Measurements from ENCODE around the gene HPS1. TPM values are rescaled to one million over a fixed set of nuclear protein-coding genes. Genes with fewer than 3 reads are reported as not detected.

HPS1 gene
- total and polyA plus RNA-seq, 8 donors, result 24.6 to 38.7 (median 29.4) TPM

DNA sequence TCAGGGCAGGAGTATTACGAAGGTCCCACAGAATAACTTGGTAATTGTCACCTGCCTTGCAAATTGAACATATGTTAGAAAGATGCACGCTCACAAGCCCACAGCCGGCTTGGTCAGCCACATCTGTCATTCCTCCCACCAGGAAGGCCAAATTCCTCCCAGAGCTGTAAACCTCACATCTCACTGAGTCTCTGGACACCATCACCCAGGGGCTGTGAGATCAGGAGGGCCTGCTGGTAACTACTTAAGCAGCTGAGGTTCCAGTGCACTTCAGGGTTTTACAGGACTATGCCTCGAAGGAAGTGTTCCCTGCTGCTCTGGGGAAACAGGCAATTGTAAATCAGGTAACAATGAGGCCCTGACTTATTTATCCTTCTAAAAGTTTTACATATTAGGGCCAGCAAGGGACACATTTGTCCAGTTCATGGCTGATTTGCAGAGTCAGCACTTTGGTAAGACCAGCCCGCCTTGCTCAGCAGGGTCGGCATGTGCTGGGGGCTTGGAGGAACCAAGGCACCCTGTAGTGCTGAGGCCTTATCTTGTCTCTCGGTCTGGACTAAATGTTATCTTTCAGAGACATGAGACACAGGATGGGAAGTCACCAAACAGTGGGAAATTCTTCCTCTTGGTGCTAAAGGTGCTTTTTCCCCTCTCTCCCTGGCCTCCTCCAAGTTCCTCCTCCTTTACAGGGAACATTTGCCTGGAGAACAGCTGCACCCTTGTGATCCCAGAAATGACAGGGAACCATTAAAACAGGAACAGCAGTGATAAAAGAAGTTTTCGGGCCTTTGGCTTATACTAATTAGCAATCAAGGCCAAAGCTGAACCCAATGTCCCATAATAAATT is 66.0 kb downstream of the HPS1 start:
- no peaks in the 10 kb centered on the region for H3K4me1 ChIP-seq

DNA sequence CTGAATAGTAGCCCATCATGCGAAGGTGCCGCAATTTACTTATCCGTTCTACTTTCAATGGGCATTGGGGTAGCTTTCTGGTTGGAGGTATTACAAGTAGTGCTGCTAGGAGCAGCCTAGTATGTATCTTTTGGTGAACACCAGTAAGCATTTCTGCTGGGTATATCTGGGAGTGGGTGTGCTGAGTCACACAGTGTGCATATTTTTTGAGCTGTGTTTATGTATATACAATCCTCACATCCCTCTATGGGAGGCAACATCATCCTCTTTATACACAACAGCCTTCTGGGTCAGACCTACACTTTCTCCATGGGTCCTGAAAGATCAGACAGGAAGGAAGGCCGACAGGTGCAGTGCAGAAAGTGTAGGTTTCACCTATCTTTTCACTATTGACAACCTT is 68.0 kb downstream of the HPS1 start:
- no peak for DNase-seq
- FAIRE-seq, result no peak
- Histone ChIP-seq H3K4me1 (no peaks in the 10 kb centered on the region), H3K9me3 (no peaks in the 10 kb centered on the region), H3K36me3 (no peaks in the 10 kb centered on the region), H3K27ac (no peak overlapping the region), H3K27me3 (no peaks in the 10 kb centered on the region), H3K4me3 (no peak overlapping the region)
- TF ChIP-seq, protein P1, sequence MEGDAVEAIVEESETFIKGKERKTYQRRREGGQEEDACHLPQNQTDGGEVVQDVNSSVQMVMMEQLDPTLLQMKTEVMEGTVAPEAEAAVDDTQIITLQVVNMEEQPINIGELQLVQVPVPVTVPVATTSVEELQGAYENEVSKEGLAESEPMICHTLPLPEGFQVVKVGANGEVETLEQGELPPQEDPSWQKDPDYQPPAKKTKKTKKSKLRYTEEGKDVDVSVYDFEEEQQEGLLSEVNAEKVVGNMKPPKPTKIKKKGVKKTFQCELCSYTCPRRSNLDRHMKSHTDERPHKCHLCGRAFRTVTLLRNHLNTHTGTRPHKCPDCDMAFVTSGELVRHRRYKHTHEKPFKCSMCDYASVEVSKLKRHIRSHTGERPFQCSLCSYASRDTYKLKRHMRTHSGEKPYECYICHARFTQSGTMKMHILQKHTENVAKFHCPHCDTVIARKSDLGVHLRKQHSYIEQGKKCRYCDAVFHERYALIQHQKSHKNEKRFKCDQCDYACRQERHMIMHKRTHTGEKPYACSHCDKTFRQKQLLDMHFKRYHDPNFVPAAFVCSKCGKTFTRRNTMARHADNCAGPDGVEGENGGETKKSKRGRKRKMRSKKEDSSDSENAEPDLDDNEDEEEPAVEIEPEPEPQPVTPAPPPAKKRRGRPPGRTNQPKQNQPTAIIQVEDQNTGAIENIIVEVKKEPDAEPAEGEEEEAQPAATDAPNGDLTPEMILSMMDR (IDR thresholded peaks at IDR 0.05), result no peak
- no peak for ATAC-seq
- intact Hi-C loops (cut with DNase I), result no loop called here
- 95% methylated on average over 4 of the region's 4 CpGs for WGBS, 2 donors

More for the DNA sequence above, 66.0 kb downstream of the HPS1 start:
- DNase-seq (no peak), FAIRE-seq (no peak), ATAC-seq (no peak)
- H3K9me3 ChIP-seq, result no peaks in the 10 kb centered on the region
- H3K4me3 ChIP-seq, result no peak overlapping the region
- intact Hi-C loops (cut with DNase I), result no loop called here
- H3K36me3 ChIP-seq, result no peaks in the 10 kb centered on the region
- no peak overlapping the region for H3K27ac ChIP-seq
- 75 to 83% methylated on average over 8 of the region's 8 CpGs for WGBS, 2 donors
- TF ChIP-seq, protein P1 (IDR thresholded peaks at IDR 0.05), result no peak
- no peaks in the 10 kb centered on the region for H3K27me3 ChIP-seq

DNA sequence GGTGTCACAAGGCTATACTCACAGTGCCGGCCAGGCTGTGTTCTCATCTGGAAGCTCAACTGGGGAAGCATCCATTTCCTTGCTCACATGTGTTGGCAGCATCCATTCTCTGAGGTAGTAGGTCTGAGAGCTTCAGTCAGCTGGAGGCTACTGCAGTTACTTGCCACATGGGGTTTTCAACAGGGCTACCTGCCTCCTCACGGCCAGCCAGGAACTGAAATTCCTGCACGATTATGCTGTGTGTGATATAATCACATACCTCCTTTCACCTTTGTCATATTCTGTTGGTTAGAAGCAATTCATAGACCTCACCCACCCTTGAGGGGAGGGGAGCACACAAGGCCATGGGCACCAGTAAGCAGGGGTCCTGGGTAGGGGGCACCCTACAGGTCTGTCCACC is 69.2 kb downstream of the HPS1 start:
- H3K4me3 ChIP-seq, result no peak overlapping the region
- 86 to 97% methylated on average over 3 of the region's 3 CpGs for WGBS, 2 donors
- no peaks in the 10 kb centered on the region for H3K4me1 ChIP-seq
- no peaks in the 10 kb centered on the region for H3K9me3 ChIP-seq
- no peak for FAIRE-seq
- TF ChIP-seq, protein P1 (IDR thresholded peaks at IDR 0.05), result no peak
- H3K27me3 ChIP-seq, result no peaks in the 10 kb centered on the region
- DNase-seq, result no peak
- intact Hi-C loops (cut with DNase I), result no loop called here
- no peaks in the 10 kb centered on the region for H3K36me3 ChIP-seq
- no peak for ATAC-seq
- H3K27ac ChIP-seq, result no peak overlapping the region

DNA sequence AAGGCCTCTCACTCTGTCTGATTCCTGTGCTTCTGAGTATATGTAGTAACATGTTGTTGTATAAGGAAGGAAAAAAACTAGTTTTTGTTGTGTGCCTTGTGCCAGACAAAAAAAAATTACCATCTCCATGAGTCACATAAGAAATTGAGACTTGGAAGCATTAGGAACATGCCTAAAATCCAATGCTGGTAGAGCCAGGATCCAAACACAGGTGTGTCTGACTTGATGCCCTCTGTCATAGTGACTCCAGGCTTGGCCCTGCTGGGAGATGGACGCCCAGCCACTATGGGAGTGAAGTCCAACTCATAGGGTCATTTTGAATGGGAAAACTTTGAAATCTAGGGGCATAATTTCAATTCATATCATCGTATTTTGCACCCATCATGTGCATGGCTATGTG is 69.7 kb downstream of the HPS1 start:
- no peak overlapping the region for H3K27ac ChIP-seq
- TF ChIP-seq, protein P1 (IDR thresholded peaks at IDR 0.05), result no peak
- H3K4me1 ChIP-seq, result no peaks in the 10 kb centered on the region
- H3K4me3 ChIP-seq, result no peak overlapping the region
- H3K9me3 ChIP-seq, result no peaks in the 10 kb centered on the region
- no peaks in the 10 kb centered on the region for H3K27me3 ChIP-seq
- no peaks in the 10 kb centered on the region for H3K36me3 ChIP-seq
- WGBS, 2 donors, result 76 to 88% methylated on average over 2 of the region's 2 CpGs
- intact Hi-C loops (cut with DNase I), result no loop called here
- ATAC-seq, result no peak
- no peak for DNase-seq
- no peak for FAIRE-seq

DNA sequence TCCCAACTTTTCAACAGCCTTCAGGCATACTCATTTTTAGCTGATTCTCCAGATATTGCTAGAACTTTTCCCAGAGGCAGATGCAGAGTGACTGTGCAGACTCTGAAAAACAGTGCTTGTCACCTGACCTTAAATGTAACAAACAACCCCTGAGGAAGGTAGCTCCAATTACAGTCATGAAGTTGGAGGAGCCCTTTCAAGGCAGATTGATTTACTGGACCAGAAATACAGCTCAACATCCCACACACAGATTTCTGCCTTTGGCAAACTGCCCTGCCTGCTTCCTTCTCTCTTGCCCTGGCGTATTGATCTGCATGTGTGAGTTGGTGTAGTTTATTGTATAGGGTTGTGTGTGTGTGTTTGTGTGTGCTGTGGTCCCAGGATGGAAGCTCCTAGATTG is 70.2 kb downstream of the HPS1 start:
- WGBS, 2 donors, result 59 to 69% methylated on average over 1 of the region's 1 CpG
- Histone ChIP-seq H3K27me3 (no peaks in the 10 kb centered on the region), H3K27ac (no peak overlapping the region), H3K36me3 (no peaks in the 10 kb centered on the region), H3K4me1 (no peaks in the 10 kb centered on the region), H3K9me3 (no peaks in the 10 kb centered on the region), H3K4me3 (no peak overlapping the region)
- TF ChIP-seq, protein P1 (IDR thresholded peaks at IDR 0.05), result no peak
- FAIRE-seq (no peak), ATAC-seq (peak in 1 of 4 donors; percentile 11), DNase-seq (peak in 1 of 6 donors; percentile 21)
- intact Hi-C loops (cut with DNase I), result no loop called here

Measured in pancreas (tissue), 10 donors.